Measurements from ENCODE around the gene DNAL1.

DNA sequence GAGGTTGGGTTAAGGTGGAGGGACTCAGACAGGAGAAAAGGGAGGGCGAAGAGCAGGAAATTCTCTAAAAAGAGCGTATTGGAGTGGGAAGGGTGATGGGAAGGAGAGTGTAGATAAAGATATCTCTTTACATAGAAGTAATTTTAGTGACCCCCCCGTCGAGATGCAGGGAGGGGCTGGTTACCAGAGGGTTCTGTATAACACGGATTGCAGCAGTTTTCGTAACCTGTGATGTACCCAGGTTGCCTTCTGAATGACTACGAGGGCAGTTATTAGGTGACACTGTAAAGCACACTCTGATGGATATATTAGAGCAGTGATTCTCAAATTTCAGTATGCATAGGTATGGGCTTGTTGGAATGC is 443 bp downstream of the DNAL1 start:
- TF ChIP-seq, protein P1, sequence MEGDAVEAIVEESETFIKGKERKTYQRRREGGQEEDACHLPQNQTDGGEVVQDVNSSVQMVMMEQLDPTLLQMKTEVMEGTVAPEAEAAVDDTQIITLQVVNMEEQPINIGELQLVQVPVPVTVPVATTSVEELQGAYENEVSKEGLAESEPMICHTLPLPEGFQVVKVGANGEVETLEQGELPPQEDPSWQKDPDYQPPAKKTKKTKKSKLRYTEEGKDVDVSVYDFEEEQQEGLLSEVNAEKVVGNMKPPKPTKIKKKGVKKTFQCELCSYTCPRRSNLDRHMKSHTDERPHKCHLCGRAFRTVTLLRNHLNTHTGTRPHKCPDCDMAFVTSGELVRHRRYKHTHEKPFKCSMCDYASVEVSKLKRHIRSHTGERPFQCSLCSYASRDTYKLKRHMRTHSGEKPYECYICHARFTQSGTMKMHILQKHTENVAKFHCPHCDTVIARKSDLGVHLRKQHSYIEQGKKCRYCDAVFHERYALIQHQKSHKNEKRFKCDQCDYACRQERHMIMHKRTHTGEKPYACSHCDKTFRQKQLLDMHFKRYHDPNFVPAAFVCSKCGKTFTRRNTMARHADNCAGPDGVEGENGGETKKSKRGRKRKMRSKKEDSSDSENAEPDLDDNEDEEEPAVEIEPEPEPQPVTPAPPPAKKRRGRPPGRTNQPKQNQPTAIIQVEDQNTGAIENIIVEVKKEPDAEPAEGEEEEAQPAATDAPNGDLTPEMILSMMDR (optimal IDR thresholded peaks at IDR 0.05 in 1 of 3, IDR thresholded peaks at IDR 0.05 in 1 of 3, conservative IDR thresholded peaks at IDR 0.05 in 1 of 3; ENCODE audit: extremely low read depth in 1 of 3, insufficient read depth in 2 of 3, low read length in 3 of 3): no peak
- TF ChIP-seq EZH2 (IDR thresholded peaks at IDR 0.05; ENCODE audit: low read length): no peak

Data from keratinocyte (primary cell).